Adrenal gland (tissue), 5 donors: ENCODE results near the gene ALOX12B.

Source experiments
- POLR2A ChIP-seq, 2 donors: fragments of 450-650 bp; IDR thresholded peaks; one replicate each; pipeline ENCODE4 v1.6.1; 2017; ENCODE audit warnings: antibody characterized with exemption in 2 of 2, mild to moderate bottlenecking in 2 of 2, moderate library complexity in 1 of 2
- TF ChIP-seq, protein P1 (sequence below), 6 experiments: fragments of 450-650 bp in 4 of 6; fragments of 200-600 bp in 2 of 6; sonication (generic) in 1 of 6; IDR thresholded peaks; 1 replicate in 5 of 6; 2 replicates in 1 of 6; pipeline versions ENCODE4 v1.5.1 to v1.8.0; 2016 to 2021; ENCODE audit warnings: antibody characterized with exemption in 6 of 6, mild to moderate bottlenecking in 2 of 6, moderate library complexity in 1 of 6
- donor health status: DM: no; HTN: no; CAD: no.

DNA sequence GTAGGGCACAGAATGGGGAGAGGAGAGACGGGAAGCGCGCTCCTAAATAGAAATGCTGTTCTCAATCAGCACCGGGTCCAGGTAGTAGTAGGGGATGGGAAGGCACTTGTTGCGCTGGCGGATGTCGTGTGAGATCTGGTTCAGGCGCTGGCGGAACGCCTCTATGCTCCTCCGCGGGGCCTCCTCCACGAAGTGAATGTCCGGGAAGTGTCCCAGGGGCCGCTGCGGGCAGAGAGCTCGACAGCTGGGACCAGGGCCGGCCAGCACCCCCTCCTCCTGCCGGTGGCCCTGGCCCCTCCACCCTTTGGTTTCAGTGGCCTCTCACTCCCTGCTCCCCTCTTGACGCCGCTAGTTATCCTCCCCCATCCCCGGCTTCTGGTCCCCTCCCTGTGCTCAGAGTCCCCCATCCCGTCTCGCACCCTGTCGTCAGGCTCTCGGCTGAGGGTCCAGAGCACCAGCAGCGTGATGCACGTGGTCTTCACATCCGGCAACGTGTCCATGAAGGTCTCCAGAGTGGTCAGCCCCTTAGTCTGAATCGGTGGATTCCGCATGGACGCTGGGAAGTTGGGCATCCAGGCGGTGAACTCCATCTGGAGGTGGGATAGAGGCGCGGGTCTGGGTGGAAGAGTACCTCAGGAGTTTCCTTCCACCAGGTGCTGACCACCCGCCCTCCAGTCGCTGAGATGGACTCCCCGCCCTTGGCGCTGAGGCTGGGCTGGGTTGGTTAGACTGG lies 14.6 kb downstream of the ALOX12B start:
- no peak for TF ChIP-seq POLR2A (IDR thresholded peaks at IDR 0.05)
- TF ChIP-seq, protein P1, sequence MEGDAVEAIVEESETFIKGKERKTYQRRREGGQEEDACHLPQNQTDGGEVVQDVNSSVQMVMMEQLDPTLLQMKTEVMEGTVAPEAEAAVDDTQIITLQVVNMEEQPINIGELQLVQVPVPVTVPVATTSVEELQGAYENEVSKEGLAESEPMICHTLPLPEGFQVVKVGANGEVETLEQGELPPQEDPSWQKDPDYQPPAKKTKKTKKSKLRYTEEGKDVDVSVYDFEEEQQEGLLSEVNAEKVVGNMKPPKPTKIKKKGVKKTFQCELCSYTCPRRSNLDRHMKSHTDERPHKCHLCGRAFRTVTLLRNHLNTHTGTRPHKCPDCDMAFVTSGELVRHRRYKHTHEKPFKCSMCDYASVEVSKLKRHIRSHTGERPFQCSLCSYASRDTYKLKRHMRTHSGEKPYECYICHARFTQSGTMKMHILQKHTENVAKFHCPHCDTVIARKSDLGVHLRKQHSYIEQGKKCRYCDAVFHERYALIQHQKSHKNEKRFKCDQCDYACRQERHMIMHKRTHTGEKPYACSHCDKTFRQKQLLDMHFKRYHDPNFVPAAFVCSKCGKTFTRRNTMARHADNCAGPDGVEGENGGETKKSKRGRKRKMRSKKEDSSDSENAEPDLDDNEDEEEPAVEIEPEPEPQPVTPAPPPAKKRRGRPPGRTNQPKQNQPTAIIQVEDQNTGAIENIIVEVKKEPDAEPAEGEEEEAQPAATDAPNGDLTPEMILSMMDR (IDR thresholded peaks at IDR 0.05), result no peak
